HG02610 (cell line): ENCODE data around the gene TTC38.

ENCODE experiments used
- ATAC-seq: cut with Tn5 transposase; IDR thresholded peaks from one replicate; pipeline ENCODE4 v1.9.1; 2021; ENCODE audit warnings: mild to moderate bottlenecking, moderate library complexity; ENCODE audit not compliant: unreplicated experiment

TTC38 gene

GRCh38 chr22:46275455-46276122 lies 7.8 kb downstream of the TTC38 start:
- no peak for ATAC-seq

GRCh38 chr22:46276563-46276962 lies 8.8 kb downstream of the TTC38 start:
- ATAC-seq = no peak

GRCh38 chr22:46278656-46279645 lies 11.1 kb downstream of the TTC38 start:
- no peak for ATAC-seq

- no peak for ATAC-seq
Observed at GRCh38 chr22:46280063-46280817, 12.4 kb downstream of the TTC38 start.

GRCh38 chr22:46280999-46281623 lies 13.3 kb downstream of the TTC38 start:
- no peak for ATAC-seq

GRCh38 chr22:46281866-46282678 lies 14.3 kb downstream of the TTC38 start:
- ATAC-seq = no peak

GRCh38 chr22:46286006-46286405 lies 18.2 kb downstream of the TTC38 start:
- no peak for ATAC-seq

GRCh38 chr22:46286941-46287872 lies 19.4 kb downstream of the TTC38 start:
- ATAC-seq = no peak

- peak; percentile 74 for ATAC-seq
Observed at GRCh38 chr22:46287873-46288751, 20.3 kb downstream of the TTC38 start.

- ATAC-seq = no peak
Observed at GRCh38 chr22:46288846-46289243, 21.0 kb downstream of the TTC38 start.

GRCh38 chr22:46289244-46289891 lies 21.6 kb downstream of the TTC38 start:
- no peak for ATAC-seq

- ATAC-seq = no peak
Observed at GRCh38 chr22:46290121-46290842, 22.5 kb downstream of the TTC38 start.

- ATAC-seq = no peak
Observed at GRCh38 chr22:46290843-46291785, 23.3 kb downstream of the TTC38 start.

- ATAC-seq = no peak
Observed at GRCh38 chr22:46292173-46292572, 24.4 kb downstream of the TTC38 start.

- ATAC-seq = no peak
Observed at GRCh38 chr22:46292732-46293131, 24.9 kb downstream of the TTC38 start.
